AG04450 (cell line): ENCODE results near the gene CC2D2A. TPM values are rescaled to one million over a fixed set of nuclear protein-coding genes. Genes with fewer than 3 reads are reported as not detected.

ENCODE experiments used
- CTCF ChIA-PET: fragments of 300-600, 350-600 bp; formaldehyde crosslinking; extraction: SDS; loops from one replicate; lab custom pipeline; 2022; ENCODE audit warnings: antibody characterized with exemption, inconsistent platforms; lab: Charles Lee
- POLR2A ChIA-PET: fragments of 350-600 bp; formaldehyde crosslinking; extraction: SDS; loops from one replicate; lab custom pipeline; 2021; ENCODE audit warnings: antibody characterized with exemption, inconsistent platforms; lab: Yijun Ruan, JAX
- DNase-seq: peaks from one replicate; pipeline ENCODE4 v3.0.0-alpha.2; 2011; ENCODE audit warnings: low read depth, low spot score
- H3K27ac ChIP-seq: one replicate; pipeline ENCODE4 v1.5.1; 2012; ENCODE audit warnings: low read depth, low read length, control low read depth
- H3K27me3 ChIP-seq: one replicate; pipeline ENCODE4 v1.6.0; 2012; ENCODE audit warnings: low read length; ENCODE audit not compliant: control insufficient read depth, insufficient read depth
- H3K4me3 ChIP-seq: 2 replicates; pipeline ENCODE4 v1.5.1; 2011; ENCODE audit warnings: mild to moderate bottlenecking, low read depth, low read length, control low read depth
- H3K9me3 ChIP-seq: 2 replicates; pipeline ENCODE4 v1.5.1; 2012; ENCODE audit warnings: low read length; ENCODE audit not compliant: control insufficient read depth, insufficient read depth
- CTCF ChIP-seq: IDR thresholded peaks from 2 replicates; pipeline ENCODE4 v1.5.1; 2011; ENCODE audit warnings: low read depth, low read length, control low read depth, inconsistent platforms
- polyA plus RNA-seq: library from polyadenylated mRNA; depleted of rRNA; stranded (reverse); fragments of >200 nt; gene quantifications from 2 replicates; pipeline ENCODE4 v1.2.3, GENCODE V29; 2011

CC2D2A gene
- polyA plus RNA-seq, 1 experiment, result 40.7 TPM

GRCh38 chr4:15493411-15493810 is 23.7 kb downstream of the CC2D2A start:
- no peak overlapping the region for H3K27ac ChIP-seq
- H3K27me3 ChIP-seq, result no peaks in the 10 kb centered on the region
- CTCF ChIA-PET, result interaction anchor here (1.9 kb wide), 1 partner anchor 14 kb away, joined by 6 read pairs; no protein-coding TSS in a partner anchor
- TF ChIP-seq CTCF, result no peak
- no peak for DNase-seq
- no peak overlapping the region for H3K4me3 ChIP-seq
- H3K9me3 ChIP-seq, result no peaks in the 10 kb centered on the region
- POLR2A ChIA-PET, result no interaction called here

- no peak for TF ChIP-seq CTCF
- POLR2A ChIA-PET, result no interaction called here
- DNase-seq, result no peak
- H3K27ac ChIP-seq, result no peak overlapping the region
- H3K4me3 ChIP-seq, result no peak overlapping the region
- no peaks in the 10 kb centered on the region for H3K9me3 ChIP-seq
- CTCF ChIA-PET, result interaction anchor here (0.7 kb wide), 1 partner anchor 234 kb away, joined by 3 read pairs; no protein-coding TSS in a partner anchor
- no peaks in the 10 kb centered on the region for H3K27me3 ChIP-seq
These were observed 25.9 kb downstream of the CC2D2A start for GRCh38 chr4:15495621-15496020.

- ChIA-PET POLR2A (no interaction called here), CTCF (interaction anchor here (1.3 kb wide), 1 partner anchor 19 kb away, joined by 4 read pairs; no protein-coding TSS in a partner anchor)
- no peaks in the 10 kb centered on the region for H3K9me3 ChIP-seq
- no peak overlapping the region for H3K4me3 ChIP-seq
- no peaks in the 10 kb centered on the region for H3K27me3 ChIP-seq
- no peak overlapping the region for H3K27ac ChIP-seq
- TF ChIP-seq CTCF, result no peak
- no peak for DNase-seq
These were observed 28.7 kb downstream of the CC2D2A start for GRCh38 chr4:15498356-15498755.

- Histone ChIP-seq H3K27ac (no peak overlapping the region), H3K4me3 (no peak overlapping the region), H3K9me3 (no peaks in the 10 kb centered on the region), H3K27me3 (no peaks in the 10 kb centered on the region)
- ChIA-PET POLR2A (no interaction called here), CTCF (no interaction called here)
- no peak for TF ChIP-seq CTCF
- DNase-seq, result no peak
These were observed 31.0 kb downstream of the CC2D2A start for GRCh38 chr4:15500701-15501100.

GRCh38 chr4:15501941-15502340 is 32.3 kb downstream of the CC2D2A start:
- no peak overlapping the region for H3K4me3 ChIP-seq
- H3K9me3 ChIP-seq, result no peaks in the 10 kb centered on the region
- H3K27me3 ChIP-seq, result no peaks in the 10 kb centered on the region
- no peak for DNase-seq
- POLR2A ChIA-PET, result no interaction called here
- no peak overlapping the region for H3K27ac ChIP-seq
- no peak for TF ChIP-seq CTCF
- CTCF ChIA-PET, result no interaction called here
